ENCODE results near the gene SNX20.

SNX20 gene

DNA sequence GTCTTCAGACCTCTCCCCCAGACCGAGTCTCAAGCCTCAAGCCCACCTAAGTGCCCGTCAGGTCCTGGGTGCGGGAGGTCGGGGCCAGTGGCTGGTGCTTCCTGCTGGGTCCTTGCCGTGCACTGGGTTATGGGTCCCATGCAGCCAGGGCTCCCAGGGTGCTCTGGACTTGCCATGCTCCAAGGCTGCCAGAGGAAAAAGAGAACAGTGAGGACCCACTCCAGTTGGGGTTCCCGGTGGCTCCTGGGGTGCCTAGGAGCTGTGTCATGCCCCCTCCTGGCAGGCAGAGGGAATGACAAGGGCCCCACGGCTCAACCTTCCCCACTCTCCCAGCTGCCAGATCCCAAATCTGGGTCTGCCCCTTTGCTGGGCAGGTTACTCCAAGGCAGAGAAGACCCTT is 3.8 kb downstream of the SNX20 start:
- TF ChIP-seq, protein P1, sequence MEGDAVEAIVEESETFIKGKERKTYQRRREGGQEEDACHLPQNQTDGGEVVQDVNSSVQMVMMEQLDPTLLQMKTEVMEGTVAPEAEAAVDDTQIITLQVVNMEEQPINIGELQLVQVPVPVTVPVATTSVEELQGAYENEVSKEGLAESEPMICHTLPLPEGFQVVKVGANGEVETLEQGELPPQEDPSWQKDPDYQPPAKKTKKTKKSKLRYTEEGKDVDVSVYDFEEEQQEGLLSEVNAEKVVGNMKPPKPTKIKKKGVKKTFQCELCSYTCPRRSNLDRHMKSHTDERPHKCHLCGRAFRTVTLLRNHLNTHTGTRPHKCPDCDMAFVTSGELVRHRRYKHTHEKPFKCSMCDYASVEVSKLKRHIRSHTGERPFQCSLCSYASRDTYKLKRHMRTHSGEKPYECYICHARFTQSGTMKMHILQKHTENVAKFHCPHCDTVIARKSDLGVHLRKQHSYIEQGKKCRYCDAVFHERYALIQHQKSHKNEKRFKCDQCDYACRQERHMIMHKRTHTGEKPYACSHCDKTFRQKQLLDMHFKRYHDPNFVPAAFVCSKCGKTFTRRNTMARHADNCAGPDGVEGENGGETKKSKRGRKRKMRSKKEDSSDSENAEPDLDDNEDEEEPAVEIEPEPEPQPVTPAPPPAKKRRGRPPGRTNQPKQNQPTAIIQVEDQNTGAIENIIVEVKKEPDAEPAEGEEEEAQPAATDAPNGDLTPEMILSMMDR (IDR thresholded peaks at IDR 0.05; ENCODE audit: control extremely low read depth, extremely low read depth, low read depth, missing control alignments) = peak; percentile 27
- DNase-seq (ENCODE audit: extremely low spot score) = no peak
- POLR2A ChIA-PET = no interaction called here
- CTCF ChIA-PET = interaction anchor here (0.6 to 16.8 kb wide), 12 partner anchors 11 to 652 kb away, joined by 3 to 289 read pairs (median 4); partner anchors contain the start of gene CNEP1R1

- TF ChIP-seq, protein P1 (IDR thresholded peaks at IDR 0.05; ENCODE audit: control extremely low read depth, extremely low read depth, low read depth, missing control alignments) = no peak
- ChIA-PET POLR2A (no interaction called here), CTCF (interaction anchor here (1.1 to 16.8 kb wide), 8 partner anchors 10 to 129 kb away, joined by 3 to 289 read pairs (median 4); no protein-coding TSS in a partner anchor)
- no peak for DNase-seq (ENCODE audit: extremely low spot score)
Observed at GRCh38 chr16:50676684-50677225, 4.4 kb downstream of the SNX20 start.

DNA sequence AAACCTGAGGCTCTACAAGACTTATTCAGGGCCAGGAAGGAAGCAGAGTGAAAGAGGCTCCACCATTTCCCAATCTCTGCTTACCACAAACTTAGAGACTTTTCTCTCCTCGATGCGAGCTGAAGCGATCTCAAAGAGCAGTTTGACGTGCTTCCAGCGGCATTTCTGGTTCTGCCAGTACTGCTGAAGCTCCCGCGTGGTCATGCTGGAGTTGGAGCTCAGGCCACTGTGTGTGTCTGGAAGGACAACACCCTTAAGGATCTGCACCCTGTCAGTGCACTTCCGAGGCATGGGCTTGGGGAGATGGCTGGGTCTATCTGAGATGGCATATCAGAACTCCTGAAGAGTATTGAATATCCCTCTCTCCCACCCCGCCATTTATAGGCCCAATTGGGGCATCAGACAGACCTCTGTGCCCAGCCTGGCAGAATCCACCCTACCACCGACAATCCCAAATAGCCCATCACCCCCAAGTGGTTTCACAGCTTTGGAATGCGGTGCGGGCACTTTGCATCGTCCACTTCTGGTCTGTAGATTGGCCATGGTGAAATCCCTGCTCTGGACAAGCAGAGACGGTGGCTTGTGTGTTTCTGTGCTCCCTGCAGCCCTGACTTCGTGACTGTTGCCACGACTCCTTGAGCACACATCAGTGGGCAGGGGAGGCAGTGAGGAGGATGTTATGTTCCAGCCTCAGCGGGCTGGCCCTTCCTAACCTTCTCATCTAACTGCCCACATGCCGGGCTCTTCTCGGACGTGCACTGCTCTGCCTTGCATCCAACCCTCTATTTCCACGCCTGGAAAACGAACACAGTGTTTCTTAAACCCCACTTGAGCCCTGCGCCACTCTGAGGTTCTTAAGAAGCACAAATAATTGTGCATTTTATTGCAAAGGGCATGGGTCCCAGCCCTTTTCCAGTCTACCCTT is 5.2 kb downstream of the SNX20 start:
- no peak for DNase-seq (ENCODE audit: extremely low spot score)
- TF ChIP-seq, protein P1 (IDR thresholded peaks at IDR 0.05; ENCODE audit: control extremely low read depth, extremely low read depth, low read depth, missing control alignments) = no peak
- ChIA-PET CTCF (interaction anchor here (1.0 to 16.8 kb wide), 4 partner anchors 9 to 401 kb away, joined by 3 to 289 read pairs (median 118); no protein-coding TSS in a partner anchor), POLR2A (no interaction called here)

DNA sequence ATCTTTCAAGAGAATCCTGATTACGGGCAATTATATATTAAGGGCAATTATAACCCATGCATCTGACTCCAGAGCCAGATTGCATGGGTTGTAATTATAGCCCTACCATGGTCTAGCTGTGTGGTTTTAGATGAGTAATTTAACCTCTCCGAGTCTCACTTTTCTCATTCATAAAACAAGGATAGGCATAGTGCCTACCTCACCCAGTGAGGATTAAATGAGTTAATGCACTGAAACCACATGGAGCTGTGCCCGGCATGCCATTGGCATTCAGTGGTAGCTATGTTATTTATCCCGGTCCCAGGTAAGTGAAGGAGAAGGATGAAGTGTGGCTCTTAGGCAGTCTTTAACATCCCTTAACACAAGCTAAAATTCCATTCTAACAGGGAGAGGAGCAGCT is 6.3 kb downstream of the SNX20 start:
- no peak for DNase-seq (ENCODE audit: extremely low spot score)
- POLR2A ChIA-PET = no interaction called here
- TF ChIP-seq, protein P1 (IDR thresholded peaks at IDR 0.05; ENCODE audit: control extremely low read depth, extremely low read depth, low read depth, missing control alignments) = no peak
- CTCF ChIA-PET = interaction anchor here (1.5 to 16.8 kb wide), 4 partner anchors 8 to 650 kb away, joined by 4 to 289 read pairs (median 120); partner anchors contain the start of gene CNEP1R1

DNA sequence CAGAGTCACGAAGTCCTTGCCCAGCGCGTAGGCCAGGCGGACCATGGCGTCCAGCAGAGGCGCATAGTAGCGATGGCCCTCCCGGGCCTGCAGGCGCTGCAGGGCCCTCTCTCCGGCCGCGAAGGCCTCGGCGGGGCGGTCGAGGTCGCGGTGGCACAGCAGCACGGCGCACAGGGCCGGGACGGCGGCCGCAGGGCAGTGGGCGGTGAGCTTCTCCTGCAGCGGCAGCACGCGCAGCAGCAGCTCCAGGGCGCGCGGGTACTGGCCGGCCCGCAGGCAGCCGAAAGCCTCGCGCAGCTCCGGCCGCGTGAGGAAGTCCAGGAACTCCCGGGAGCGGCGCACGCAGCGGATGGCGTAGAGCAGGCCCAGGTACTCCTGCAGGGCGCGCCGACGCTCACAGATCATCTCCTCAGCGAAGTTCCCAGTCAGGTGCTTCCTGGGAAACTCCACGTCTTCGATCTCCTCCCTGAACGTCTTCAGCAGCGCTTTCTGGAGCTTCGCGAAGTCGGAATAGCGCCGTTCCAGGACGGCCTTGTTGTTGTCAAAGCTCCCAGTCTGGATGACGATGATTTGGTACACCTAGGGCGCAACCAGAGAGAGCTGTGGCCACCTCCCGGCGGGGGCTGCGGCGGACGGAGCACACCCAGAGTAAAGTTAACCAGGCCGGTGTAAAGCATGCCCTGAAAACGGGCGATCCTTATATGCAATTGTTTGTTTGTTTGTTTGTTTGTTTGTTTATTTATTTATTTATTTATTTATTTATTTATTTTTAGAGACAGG is 7.4 kb downstream of the SNX20 start:
- CTCF ChIA-PET = interaction anchor here (1.2 to 16.8 kb wide), 4 partner anchors 7 to 649 kb away, joined by 3 to 289 read pairs (median 120); partner anchors contain the start of gene CNEP1R1
- TF ChIP-seq, protein P1 (IDR thresholded peaks at IDR 0.05; ENCODE audit: control extremely low read depth, extremely low read depth, low read depth, missing control alignments) = no peak
- DNase-seq (ENCODE audit: extremely low spot score) = no peak
- POLR2A ChIA-PET = no interaction called here

All from GM10248 (cell line).